CD4-positive, alpha-beta T cell treated with Interferon alpha-2 for 1 hour (primary cell): ENCODE results near the gene NFIX.
"Not testable (repeated sequence)": the region's sequence is repeated elsewhere in the genome, so short reads cannot be mapped to it uniquely, and the experiment has no call there.

Source experiments
- DNase-seq, 2 donors: peaks; one replicate each; pipeline ENCODE4 v3.0.0-alpha.2; 2020 to 2022

NFIX gene

DNA sequence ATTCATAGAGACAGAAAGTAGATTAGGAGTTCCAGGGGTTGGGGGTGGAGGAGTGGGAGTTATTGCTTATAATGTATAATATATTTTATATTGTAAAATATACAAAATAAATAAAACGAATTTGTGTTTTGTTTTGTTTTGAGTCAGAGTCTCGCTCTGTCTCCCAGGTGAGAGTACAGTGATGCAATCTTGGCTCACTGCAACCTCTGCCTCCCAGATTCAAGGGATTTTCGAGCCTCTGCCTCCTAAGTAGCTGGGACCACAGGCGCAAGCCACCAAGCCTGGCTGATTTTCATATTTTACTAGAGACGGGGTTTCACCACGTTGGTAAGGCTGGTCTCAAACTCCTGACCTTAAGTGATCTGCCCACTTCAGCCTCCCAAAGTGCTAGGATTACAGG lies 35.8 kb upstream of the NFIX start:
- no peak for DNase-seq

DNA sequence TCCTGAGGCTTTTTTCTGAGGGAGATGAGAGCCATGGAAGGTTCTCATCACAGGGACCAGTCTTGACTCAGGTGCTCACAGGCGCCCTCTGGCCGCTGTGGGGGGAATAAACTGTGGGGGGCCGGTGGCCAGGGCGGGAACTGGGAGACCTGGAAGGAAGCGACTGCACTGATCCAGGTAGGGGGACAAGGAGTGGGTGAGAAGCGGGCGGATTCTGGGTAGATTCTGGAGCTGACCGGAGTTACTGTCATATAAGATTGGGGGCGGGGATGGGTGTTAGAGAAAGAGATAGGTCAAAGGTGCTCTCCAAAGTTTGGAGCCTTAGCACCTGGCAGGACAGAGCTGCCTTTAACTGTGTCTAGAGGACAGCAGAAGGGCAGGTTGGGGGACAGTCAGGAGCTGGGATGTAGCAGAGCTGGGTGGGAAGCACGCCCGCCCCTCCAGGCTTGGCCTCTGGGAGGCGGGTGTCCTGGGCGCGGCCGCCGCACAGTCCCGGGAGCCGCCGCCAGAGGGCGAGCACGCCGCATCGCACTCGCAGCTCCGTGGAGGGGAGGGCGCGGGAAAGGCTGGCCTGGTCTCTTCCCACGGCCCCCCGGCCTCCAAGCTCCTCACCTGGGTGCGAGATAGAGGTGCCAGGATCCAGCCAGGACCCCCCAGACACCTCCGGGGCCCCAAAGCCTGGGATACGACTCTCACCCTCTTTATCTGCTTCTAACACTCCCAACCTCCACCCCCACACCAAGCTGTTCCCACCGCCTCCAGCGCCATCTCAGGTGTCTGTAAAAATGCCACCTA lies 30.1 kb upstream of the NFIX start:
- peak; percentile 78 to 84 for DNase-seq

DNA sequence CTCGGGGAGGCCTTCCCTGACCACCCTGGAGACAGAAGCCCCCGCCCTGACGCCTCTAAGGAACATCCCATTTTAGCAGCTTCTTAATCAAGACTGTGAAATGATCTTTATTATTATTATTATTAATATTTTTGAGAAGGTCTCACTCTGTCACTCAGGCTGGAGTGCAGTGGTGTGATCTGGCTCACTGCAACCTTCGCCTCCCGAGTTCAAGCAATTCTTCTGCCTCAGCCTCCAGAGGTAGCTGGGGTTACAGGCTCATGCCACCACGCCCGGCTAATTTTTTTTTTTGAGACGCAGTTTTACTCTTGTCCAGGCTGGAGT lies 29.5 kb upstream of the NFIX start:
- DNase-seq: no peak

DNA sequence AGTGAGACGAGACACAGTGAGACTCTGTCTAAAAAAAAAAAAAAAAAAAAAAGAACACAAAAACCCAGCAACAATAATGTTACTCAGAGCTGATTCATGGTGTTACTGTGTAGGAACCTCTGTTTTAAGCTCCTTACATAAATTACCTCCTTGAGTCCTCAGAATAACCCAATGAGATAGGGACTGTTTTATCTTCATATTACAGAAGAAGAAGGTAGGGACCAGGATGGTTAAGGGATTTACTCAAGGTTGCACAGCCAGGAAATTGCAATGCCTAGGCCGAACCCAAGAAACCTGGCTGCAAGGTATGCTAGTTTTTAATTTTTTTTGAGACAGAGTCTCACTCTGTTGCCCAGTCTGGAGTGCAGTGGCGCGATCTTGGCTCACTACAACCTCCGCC lies 27.4 kb upstream of the NFIX start:
- no peak for DNase-seq

DNA sequence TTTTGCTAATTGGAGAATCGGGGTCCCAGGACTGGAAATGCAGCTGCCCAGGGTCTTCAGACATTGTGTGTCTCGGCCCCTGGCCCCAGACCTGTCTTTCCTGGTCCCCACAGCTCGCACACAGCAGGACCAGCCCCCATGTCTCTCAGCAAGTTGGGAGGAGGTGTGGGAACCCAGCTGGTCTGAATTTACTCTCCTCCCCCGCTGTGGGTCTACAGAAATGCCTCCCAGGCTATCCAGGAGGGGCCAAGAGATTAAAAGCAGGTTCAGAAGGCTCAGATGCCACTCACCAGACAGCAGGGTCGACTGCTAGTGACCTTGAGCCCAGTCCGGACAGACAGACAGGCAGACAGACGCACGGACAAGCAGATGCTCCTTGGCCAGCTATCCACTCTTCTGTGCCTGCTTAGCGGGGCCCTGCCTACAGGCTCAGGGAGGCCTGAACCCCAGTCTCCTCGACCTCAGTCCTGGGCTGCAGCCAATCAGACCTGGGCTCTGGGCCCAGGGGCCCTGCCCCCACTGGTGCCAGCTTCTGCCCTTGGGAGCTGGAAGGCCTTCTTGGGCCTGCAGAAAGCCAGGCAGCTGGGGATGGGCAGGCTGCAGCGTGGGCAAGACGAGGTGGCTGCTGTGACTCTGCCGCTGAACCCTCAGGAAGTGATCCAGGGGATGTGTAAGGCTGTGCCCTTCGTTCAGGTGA lies 25.8 kb upstream of the NFIX start, which contains the start of gene DAND5:
Gene DAND5 (plus strand): TSS at position 285 of the 697 bp plus-strand sequence. CDS start 85 bp downstream, at position 370.
- no peak for DNase-seq

DNA sequence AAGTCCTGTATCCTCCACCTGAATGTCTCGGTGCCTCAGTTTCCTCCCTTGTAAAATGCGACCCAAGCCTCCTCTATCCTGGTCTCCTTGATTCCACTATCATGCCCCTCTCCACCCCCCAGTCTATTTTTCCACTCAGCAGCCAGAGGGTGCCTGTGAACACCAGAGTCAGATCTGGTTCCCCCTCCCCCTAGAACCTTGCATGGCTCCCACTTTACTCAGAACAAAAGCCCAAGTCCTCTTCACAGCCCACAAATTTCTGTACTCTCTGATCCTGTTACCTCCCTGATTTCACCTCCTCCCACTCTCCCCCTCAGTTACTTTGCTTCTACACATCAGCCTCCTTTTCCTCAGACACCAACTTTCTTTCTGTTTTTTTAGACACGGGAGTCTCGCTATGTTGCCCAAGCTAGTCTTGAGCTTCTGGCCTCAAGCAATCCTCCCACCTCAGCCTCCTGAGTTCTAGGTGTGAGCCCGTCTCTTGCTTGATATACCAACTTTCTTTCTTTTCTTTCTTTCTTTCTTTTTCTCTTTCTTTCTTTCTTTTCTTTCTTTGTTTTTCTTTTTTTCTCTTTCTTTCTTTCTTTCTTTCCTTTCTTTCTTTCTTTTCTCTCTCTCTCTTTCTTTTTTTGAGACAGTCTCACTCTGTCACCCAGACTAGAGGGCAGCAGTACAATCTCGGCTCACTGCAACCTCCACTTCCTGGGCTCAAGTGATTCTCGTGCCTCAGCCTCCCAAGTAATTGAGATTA lies 25.0 kb upstream of the NFIX start:
- DNase-seq: no peak

DNA sequence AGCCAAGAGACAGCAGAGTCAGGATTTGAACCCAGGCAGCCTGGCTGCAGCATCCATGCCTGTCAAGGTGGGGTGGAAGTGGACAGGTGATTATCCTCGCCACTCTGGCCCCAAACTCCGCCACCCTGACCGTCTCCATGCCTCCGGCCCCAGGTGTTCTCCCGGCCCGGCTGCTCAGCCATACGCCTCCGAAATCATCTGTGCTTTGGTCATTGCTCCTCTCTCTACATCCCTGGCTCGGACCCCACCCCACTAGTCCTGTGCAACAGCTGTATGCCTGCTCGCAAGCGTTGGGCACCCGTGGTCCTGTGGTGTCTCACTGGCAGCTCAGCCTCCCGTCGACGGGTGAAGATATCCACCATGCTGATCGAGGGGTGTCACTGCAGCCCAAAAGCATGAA lies 22.0 kb upstream of the NFIX start:
- no peak for DNase-seq

DNA sequence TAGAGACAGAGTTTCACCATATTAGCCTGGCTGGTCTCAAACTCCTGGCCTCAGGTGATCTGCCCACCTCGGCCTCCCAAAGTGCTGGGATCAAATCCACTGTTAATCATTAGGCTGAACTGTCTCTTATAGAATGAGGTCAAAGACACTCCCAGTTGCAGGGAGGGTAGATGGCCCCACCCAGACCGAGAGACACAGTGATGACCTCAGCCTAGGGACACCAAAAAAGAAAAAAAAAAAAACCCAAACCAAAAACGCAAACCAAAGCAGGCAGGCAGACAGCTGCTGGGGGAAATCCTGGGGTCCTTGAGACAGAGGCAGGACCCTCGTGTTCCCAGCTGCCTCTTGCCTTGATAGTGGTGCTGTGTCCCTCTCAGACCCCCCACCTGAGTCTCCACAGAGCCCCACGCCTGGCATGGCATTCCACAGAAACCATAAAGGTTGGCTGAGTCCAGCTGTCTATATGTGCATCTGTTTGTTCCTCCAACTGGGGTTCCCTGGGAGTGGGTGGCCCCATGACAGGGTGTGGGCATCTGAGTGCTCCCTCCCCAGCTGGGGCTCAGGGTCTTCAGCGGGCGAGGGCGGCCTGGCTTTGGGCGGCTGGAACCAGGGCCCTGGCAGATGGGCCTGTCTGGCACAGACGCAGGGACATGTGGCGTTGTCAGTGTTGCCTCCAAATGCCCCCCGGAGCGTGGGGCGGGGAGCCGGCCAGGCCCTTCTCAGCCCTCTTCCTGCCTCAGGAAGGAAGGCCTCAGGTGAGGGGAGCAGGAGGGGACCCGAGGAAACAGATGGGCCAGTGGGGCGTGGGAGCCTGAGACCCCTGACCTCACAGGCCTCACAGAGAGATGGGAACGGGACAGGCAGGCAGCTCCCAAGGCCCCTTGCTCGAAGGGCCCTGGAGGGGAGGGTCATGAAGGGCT lies 20.7 kb upstream of the NFIX start:
- no peak for DNase-seq

DNA sequence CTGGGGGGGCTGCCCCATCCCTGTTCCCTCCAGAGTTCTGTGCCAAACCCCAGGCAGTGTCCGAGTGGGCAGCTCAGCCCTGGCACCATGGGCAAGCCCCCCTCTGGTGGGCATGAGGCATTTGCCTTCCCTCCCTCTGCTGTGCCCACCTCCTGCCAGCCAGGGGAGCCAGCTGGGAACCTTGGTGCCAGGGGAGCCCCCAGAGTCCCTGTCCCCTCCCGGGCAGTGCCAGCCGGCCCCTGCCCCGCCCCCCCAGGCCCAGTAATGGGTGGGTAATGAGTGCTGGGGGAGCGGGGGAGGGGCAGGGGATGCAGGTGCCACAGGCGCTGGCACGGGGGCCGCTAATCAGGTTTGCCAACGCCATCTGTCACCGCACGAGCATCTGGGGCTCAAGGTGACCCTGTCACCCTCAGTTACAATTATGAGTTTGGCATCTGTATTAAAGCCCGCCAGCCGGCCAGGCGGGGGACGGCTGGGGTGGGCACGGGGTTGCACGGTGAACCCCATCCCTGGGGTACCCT lies 20.0 kb upstream of the NFIX start:
- no peak for DNase-seq

DNA sequence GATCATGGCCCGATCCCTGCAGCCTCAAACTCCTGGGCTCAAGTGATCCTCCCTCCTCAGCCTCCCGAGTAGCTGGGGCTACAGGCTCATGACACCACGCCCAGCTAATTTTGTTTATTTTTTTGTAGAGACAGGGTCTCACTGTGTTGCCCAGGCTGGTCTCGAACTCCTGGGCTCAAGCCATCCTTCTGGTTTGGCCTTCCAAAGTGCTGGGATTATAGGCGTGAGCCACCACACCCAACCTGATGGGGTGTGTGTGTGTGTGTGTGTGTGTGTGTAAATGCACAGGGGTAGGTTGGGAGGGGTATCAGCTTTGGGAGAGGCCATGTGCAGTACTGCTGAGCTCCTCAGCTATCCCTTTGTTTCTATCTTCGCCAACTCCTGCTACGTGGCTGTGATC lies 19.2 kb upstream of the NFIX start:
- not testable (repeated sequence) for DNase-seq

DNA sequence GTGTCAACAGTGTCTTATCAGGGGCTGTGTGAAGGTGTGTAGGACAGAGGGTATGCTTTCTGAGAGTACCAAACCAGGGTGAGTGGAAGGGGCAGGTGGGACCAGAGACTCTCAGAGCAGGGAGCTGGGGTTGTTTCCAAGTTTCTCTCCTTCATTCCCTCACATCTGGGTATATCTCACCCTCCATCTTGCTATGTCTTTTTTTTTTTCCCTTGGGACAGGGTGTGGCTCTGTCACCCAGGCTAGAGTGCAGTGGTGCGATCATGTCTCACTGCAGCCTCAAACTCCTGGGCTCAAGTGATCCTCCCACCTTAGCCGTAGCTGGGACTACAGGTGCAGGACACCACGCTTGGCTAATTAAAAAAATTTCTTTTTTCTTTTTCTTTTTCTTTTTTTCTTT lies 15.3 kb upstream of the NFIX start:
- no peak for DNase-seq

DNA sequence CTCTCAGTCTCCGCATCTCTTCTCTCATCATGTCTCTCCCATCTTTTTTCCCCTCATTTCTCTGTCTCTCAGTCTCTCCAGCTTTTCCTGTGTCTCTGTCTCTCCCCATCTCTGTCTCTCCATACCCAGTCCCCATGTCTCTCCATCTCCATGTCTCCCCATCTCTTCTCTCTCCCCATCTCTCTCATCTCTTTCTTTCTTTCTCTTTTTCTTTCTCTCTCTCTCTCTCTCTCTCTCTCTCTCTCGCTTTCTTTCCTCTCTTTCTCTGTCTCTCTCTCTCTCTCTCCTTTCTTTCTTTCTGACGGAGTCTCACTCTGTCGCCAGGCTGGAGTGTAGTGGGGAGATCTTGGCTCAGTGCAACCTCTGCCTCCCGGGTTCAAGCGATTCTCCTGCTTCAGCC lies 12.6 kb upstream of the NFIX start:
- DNase-seq: no peak

DNA sequence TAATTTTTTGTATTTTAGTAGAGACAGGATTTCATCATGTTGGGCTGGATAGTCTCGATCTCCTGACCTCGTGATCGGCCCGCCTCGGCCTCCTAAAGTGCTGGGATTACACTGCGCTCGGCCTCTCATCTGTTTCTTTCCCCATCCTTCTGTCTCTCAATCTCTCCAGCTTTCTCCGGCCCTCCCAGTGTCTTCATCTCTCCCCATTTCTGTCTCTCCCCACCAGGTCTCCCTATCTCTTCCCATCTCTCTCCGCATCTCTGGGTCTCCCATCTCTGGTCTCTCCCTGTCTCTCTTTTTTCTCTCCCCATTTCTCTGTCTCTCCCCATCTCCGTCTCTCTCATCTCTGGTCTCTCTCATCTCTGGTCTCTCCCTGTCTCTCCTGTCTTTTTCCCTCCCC lies 12.2 kb upstream of the NFIX start:
- no peak for DNase-seq

DNA sequence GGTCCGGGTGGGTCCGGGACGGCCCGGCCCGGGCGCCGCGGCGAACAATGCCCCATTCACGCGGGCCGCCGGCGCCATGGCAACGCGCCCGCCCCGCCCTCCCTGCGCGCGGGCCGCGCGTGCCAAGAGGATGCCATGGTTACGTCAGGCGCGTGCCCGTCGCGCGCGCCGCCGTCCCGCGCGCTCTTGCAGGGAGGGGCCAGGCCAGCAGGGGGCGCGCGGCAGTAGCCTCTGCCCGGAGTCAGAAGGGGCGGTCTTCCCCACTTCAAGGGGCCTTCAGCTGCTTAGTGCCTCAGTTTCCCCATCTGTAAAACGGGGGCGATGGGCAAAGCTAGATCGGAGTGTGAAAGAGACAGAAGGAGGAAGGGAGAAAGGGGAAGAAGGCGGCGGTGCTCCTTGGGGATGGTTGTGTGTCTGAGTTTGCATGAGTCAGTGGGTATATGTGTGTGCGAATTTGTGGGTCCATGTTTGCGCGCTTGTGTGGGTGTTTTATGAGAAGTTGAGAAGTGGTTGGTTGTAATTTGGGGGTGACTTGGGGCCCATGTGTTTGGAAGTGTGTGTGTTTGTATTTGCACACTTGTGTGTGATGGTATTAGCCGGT lies 11.6 kb upstream of the NFIX start:
- DNase-seq: peak; percentile 83 to 89

DNA sequence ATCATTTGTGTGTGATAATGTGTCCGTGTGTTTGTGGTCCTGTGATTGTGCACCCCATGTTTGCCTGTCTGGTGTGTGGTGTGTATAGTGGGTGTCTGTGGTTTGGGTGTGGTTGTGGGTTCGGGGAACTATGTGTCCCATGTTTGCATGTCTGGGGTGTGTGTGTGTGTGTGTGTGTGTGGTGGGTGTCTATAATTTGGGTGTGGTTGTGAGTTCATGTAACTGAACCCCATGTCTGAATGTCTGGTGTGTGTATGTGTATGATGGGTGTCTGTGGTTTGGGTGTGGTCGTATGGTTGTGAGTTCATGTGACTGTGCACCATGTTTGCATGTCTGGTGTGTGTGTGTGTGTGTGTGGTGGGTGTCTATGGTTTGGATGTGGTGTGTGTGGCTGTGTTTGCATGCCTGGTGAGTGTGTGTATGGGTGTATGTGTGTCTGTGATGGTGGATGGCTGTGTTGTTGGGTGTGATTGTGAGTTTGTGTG lies 11.1 kb upstream of the NFIX start:
- DNase-seq: peak in 1 of 2 donors; percentile 35

DNA sequence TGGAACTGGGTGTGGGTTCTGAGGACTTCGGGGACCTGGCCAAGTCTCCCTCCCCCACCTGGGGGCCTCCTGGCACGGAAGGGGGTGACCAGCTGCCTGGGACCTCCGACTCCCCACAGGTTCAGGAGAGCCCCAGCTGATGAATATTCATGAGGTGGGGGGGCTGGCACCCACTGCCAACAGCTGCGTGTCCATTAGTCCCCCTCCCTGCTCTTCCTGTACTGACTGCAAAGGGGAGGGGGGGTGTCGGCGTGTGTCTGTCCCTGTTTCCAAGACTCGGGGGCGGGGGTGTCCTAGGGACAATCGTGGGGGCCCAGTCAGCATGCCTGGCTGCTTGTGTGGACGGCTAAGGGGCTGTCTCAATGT lies 10.6 kb upstream of the NFIX start:
- no peak for DNase-seq

DNA sequence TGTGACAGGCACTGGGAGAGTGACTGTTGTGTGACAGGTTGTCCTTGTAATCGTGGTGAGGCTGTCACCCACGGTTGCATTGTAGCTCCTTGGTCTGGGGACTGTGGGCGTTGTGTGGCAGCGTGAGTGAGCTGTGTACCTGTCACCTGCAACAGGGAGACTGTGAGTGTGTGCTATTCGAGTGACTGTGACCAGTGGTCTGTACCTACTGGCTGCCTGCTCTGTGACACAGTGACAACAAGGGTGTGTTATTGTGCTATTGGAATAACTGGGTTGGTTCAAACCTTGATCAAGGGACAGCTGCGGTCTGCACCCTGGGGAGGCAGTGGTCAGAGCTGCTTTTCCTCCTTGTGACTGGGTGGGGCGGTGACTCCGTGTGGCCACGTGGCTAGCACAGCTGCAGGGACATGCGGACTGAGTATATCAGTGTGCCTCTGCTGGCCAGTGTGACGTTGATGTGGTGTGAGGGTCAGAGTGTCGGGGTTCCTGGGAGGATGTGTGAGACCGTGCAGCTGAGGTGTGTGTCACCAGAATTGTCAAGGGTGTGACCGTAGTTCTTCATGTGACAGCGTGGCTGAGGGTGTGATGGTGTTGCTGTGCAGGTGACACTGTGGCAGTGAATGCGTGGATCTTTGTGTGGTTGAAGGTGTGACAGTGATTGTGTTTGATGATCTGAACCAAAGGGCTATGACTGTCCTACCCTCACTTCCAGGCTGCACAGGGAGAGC lies 10.1 kb upstream of the NFIX start:
- DNase-seq: peak; percentile 33 to 34

DNA sequence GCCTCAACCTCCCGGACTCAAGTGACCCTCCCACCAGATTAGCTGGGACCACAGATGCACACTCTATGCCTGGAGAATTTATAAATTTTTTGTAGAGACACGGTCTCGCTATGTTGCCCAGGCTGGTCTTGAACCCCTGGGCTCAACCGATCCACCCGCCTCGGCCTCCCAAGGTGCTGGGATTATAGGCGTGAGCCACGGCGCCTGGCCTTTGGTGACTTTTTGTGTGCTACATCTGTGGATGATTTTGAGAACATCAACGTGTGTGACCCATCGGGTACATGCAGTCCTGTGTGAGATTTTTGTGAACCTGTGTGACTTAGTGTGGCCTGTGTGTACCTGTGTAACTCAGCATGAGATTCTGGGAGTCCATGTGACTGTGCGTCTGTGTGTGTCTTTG lies 8.5 kb upstream of the NFIX start:
- DNase-seq: no peak

DNA sequence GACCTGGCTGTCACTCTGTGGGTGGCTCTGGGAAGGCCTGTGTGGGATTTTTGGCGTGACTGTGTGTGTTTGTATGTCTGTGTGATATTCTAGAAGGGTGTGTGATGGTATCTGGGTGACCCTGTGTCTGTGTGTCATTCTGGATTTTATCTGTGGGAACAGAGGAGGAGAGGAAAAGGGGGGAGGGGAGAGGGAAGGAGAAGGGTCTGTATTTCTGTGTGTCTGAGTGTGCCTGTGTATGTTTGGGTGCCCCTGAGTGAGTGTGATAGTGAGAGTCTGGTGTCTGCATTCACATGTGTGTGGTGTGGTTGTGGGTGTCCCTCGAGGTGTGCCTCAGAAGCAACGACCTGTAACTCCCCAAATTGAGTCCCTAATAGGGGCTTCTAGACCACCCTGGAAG lies 8.1 kb upstream of the NFIX start:
- no peak for DNase-seq

DNA sequence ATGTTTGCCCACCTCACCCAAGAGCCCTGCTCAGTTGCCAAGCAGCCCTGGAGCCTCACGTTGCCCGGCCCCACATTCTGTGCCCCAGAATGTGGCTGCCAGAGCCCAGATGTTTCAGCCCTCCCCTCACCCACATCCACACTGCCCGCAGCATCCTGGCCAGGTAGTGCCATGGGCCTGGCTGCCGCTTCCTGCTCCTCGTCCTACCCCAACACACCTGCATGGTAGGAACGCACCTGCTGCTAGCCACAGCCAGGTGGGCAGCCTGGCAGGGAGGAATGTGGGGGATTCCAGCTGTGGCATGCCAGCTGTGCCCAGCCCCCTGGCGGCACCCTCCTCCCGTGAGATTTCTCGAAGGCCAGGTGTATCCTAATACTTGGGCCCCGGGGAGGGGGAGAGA lies 7.5 kb upstream of the NFIX start:
- DNase-seq: no peak

DNA sequence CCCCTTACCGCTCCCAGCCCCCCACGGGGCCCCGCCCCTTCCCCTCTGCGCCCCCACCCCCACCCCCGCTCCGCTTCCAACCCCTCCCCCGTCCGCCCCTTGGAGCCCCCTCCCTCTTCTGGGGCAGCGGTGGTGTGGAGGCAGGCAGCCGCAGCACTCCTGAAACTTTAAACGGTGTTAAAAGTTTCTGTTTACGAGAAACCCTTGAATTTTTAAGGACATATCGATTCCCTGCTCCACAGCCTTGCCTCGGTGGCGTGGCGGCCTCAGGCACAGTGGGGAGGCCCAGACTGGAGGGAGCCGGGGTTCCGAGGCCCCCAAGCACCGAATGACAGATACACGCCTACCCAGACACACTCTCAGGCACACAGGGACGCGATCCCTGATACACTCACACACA lies 4.8 kb upstream of the NFIX start:
- DNase-seq: no peak
